Uterus (tissue), 2 donors: ENCODE measurements around the gene ZBTB46.

ENCODE experiments used
- CTCF ChIP-seq, 4 experiments: fragments of 200-600 bp in 2 of 4; fragments of 450-650 bp in 2 of 4; sonication (generic) in 2 of 4; IDR thresholded peaks; one replicate each; pipeline ENCODE4 v1.5.1; 2016 to 2019; ENCODE audit warnings: antibody characterized with exemption in 4 of 4, mild to moderate bottlenecking in 2 of 4, moderate library complexity in 1 of 4
- POLR2A ChIP-seq, 2 donors: fragments of 450-650 bp; IDR thresholded peaks; one replicate each; pipeline ENCODE4 v1.6.1; 2016; ENCODE audit warnings: antibody characterized with exemption in 2 of 2, mild to moderate bottlenecking in 1 of 2, moderate library complexity in 1 of 2

- no peak for TF ChIP-seq CTCF (IDR thresholded peaks at IDR 0.05)
- TF ChIP-seq POLR2A (IDR thresholded peaks at IDR 0.05) = no peak
Observed at GRCh38 chr20:63844511-63844991, 13.5 kb upstream of the ZBTB46 start.
